Left forelimb (tissue), 1 donor: ENCODE results near the gene BPIFB4.

Experiments
- DNase-seq: peaks from one replicate; pipeline ENCODE4 v3.0.0-alpha.2; 2018; ENCODE audit warnings: low spot score

The BPIFB4 gene

DNA sequence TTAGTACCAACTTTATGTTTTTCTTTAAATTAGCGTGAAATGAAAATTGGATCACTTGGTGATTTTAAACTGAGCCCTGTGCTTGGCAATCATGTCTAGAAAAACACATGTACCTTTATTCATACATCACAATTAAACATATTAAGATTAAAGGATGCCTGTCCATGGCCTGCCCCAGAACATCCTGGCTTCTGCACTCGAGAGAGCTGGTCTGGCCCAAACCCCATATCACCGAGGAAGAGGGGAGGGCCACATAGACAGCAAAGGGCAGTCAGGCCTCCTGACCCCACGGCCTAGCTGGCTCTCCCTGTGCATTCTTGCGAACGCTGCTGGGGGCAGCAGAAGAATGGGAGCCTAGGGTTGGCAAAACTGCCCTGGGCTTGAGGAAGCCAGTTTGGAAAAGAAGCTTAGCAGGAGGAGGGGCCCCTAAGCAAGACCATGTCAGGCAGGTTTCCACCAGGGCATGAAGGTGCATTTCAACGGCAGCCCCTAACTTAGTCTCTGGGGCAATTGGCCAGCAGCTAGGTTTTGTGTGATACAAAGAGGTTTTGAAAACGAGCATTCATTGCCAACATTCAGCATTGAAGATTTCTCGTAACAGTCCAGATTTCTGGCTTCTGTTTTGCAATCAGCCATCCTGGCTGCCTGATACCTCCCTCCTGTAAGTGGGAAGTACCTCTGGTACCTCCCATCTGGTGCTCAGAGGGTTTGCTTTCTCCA is 17.2 kb upstream of the BPIFB4 start:
- DNase-seq: no peak

GRCh38 chr20:33062825-33063149 is 16.7 kb upstream of the BPIFB4 start:
- no peak for DNase-seq

DNA sequence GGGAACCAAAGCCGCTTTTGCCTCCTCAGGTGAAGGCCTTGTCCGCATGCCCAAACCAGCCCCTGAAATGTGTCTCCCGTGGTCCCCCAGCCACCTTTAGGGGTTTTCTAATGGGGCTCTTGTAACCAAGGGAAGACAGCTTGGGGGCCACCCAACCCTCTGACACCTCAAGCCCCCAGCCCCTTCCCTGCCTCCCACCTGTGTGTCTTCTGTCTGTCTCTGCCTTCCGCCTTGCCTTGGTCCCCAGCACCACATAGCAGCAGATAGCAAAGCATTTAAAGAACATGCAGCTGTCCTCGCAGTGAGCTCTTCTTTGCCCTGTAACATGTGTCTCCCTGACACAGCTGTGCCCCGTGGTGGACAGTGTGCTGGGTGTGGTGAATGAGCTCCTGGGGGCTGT is 16.2 kb upstream of the BPIFB4 start:
- DNase-seq: no peak

- no peak for DNase-seq
These were observed 14.7 kb upstream of the BPIFB4 start for GRCh38 chr20:33064572-33065287.

DNA sequence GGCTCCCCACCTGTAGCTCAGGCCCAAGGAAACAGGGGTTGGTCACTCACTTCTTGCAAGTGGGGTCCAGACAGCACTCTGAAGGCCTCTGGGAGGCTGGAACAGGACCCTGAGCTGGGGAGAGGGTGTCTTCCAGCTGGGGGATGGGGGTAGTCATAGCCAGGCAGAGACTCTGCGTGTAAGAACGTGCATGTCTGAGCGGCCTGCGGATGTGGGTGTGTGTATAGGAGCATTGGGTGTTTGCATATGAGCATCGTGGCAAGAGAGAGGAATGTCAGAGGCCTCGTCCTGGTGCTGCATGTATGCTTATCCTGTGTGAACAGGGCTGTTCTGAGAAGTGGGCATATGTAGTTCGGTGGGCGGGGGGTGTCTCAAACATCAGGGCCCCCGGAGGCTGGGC is 13.7 kb upstream of the BPIFB4 start:
- no peak for DNase-seq

DNA sequence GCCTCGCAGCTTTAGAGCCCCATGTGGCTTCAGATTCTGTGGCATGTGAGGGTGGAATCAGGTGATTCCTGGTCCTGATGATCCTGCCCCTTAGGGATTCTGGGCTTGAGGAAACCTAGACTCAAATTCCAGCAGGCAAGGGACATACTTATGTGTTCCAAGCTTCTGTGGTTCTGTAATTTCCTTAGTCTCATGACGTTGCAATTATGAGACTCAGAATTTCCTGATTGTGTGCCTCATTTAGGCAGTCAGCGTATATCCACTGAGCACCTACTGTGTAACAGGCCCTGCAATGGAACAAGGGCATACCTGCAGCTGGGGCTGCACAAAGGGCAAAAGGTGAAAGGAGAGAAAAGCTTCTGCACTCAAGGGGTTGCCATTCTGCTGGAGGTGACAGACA is 11.6 kb upstream of the BPIFB4 start:
- DNase-seq: no peak

- DNase-seq: no peak
These were observed 11.0 kb upstream of the BPIFB4 start for GRCh38 chr20:33068251-33068939.

GRCh38 chr20:33069673-33070072 is 9.8 kb upstream of the BPIFB4 start:
- DNase-seq: no peak

DNA sequence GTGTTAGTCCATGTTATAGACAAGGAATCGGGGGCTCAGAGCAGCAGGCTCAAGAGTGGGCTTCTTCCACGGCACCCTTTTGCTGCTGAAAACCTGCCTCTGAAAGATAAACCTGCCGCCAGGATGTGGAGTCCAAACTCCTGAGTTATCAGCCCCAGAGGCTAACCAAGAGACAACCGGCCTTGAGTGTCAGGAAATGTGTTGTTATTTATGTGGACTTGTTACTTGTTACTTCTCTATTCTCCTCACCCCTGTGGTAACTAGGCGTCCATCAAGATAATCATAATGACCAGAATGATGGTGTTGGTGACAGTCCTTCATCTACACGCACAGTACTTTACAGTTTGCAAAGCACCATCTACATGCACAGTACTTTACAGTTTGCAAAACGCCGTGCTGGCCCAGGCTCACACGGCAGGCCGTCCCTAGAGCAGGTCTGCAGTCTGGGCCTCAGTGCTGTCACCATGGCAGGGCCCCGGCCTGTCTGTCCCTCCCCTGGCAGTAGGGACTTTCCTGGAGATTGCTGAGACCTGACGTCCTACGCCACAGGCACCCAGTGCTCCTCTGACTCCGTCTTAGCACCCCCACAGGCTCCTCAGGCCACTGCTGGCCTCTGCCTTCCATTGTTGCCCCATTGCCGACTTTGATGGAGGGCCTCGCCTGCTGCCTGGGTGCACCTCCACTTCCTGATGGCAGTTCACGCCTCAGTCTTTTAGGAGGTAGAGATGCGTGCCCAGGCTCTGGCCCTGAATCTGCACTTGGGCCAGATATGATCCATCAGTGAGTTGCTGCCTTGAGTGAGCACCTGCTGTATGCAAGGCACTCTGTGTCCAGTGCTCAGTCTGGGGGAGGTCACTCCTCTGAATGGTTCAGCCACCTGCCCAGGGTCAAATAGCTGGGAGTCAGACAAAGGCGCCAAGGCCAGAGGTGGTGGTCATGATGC is 9.1 kb upstream of the BPIFB4 start:
- DNase-seq: no peak

GRCh38 chr20:33071198-33071597 is 8.2 kb upstream of the BPIFB4 start:
- DNase-seq: no peak

DNA sequence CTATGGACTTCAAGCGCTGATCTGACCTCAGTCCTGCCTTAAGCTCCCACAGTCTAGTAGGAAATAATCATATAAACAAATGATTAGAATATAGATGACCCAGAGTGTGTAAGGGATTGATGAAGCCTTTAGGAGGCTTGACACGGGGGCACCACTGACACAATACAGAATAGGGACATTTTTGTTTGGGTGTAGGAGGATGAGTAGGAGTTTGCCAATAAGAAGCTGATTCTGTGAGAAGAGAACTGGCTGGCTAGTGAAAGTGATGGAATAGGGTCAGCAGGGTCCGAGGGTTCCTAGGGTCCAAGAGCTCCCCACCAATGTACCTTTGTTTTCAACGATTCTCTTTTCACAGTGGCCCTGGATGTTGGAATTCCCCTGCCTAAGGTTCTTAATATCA is 7.1 kb upstream of the BPIFB4 start:
- DNase-seq: no peak

- no peak for DNase-seq
These were observed 6.6 kb upstream of the BPIFB4 start for GRCh38 chr20:33072813-33073212.

- no peak for DNase-seq
These were observed 4.8 kb upstream of the BPIFB4 start for GRCh38 chr20:33074675-33075074.

DNA sequence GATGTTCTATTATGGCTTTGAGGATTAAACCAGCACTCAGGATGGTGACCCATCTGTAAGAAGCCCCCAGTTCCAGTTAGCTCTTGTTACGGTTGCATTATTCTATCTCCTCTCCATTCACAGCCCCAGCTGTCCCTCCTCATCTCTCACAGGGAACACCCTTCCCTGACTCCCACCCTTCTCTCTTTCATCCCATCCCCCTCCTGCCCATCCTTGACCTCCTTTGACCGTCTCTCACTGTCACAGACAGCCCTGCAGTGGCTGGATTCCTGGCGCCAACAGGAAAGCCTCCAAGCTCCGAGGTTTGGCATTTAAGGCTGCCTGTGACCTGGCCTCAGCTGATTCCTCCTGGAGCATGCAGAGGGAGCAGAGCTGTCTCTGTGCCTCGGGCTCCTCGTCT is 4.2 kb upstream of the BPIFB4 start:
- no peak for DNase-seq

- DNase-seq: no peak
These were observed 2.6 kb upstream of the BPIFB4 start for GRCh38 chr20:33076662-33077372.

GRCh38 chr20:33081411-33082154 is 2.1 kb downstream of the BPIFB4 start:
- DNase-seq: no peak

DNA sequence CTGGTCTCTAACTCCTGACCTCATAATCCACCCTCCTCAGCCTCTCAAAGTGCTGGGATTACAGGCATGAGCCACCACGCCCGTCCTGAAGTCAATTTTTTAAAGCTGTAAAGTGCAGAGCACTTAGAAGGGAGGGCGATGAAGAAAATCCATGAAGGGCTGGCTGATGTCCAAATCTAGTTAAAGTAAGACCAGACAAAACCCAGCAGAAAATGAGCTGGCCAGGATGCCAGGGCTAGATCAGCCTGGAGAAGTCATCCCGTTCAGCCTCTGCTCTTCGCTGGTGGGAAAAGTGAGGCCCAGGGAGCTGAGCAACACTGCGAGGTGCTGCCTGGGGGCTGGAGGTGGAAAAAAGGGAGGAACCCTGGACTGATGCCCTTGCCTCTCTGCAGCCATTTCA is 3.1 kb downstream of the BPIFB4 start:
- no peak for DNase-seq

DNA sequence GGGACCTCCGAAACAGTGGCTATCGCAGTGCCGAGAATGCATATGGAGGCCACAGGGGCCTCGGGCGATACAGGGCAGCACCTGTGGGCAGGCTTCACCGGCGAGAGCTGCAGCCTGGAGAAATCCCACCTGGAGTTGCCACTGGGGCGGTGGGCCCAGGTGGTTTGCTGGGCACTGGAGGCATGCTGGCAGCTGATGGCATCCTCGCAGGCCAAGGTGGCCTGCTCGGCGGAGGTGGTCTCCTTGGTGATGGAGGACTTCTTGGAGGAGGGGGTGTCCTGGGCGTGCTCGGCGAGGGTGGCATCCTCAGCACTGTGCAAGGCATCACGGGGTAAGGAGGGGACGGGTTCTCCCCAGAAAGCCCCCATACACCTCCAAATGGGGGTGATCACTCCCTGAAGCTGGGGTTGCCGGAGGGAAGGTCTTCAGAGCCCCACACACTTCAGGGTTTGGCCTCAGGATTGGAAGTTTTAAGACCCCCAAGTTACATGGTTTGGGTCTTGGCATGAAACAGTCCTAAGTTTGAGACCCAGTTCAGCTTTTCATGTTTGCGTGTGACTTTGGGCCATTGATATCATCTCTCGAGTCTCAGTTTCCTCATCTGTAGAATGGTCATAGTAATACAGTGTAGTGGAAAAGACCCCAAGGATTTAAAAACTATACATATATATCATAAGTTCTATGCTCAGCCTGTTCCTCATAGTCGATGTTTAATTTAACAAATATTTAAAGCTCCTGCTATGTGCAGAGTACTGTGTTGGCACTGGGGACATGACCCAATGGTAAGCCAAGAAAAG is 4.3 kb downstream of the BPIFB4 start:
- no peak for DNase-seq

DNA sequence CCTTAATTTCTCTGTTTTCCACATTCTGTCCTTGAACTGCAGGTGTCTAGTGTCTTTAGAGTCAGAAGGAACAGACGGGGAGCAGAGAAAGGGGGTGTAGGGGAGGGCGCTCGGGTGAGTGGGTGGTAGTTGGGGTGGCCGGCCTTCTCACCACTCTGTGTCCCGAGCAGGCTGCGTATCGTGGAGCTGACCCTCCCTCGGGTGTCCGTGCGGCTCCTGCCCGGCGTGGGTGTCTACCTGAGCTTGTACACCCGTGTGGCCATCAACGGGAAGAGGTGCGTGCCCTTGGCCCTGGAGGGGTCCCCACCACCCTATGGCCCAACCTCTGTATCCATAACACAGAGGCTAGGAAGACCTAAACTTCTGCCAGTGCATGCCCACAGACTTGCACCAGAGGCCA is 5.3 kb downstream of the BPIFB4 start:
- no peak for DNase-seq
